HG03457 (cell line): ENCODE measurements around the gene GALNT13.

Experiments
- ATAC-seq: cut with Tn5 transposase; IDR thresholded peaks from one replicate; pipeline ENCODE4 v1.9.1; 2021; ENCODE audit warnings: moderate number of reproducible peaks; ENCODE audit not compliant: unreplicated experiment

Gene GALNT13

GRCh38 chr2:154203902-154204301, 332.2 kb downstream of the GALNT13 start:
- no peak for ATAC-seq

GRCh38 chr2:154207288-154208047, 335.7 kb downstream of the GALNT13 start:
- no peak for ATAC-seq

- ATAC-seq = no peak
Observed at GRCh38 chr2:154223726-154224125, 352.0 kb downstream of the GALNT13 start.

- ATAC-seq = no peak
Observed at GRCh38 chr2:154226931-154227330, 355.2 kb downstream of the GALNT13 start.

GRCh38 chr2:154228566-154229280, 357.0 kb downstream of the GALNT13 start:
- no peak for ATAC-seq

- ATAC-seq = no peak
Observed at GRCh38 chr2:154229966-154230365, 358.2 kb downstream of the GALNT13 start.

GRCh38 chr2:154231021-154231420, 359.3 kb downstream of the GALNT13 start:
- ATAC-seq = no peak

GRCh38 chr2:154233231-154233630, 361.5 kb downstream of the GALNT13 start:
- no peak for ATAC-seq

- ATAC-seq = no peak
Observed at GRCh38 chr2:154238252-154238651, 366.5 kb downstream of the GALNT13 start.

GRCh38 chr2:154240316-154240715, 368.6 kb downstream of the GALNT13 start:
- no peak for ATAC-seq

GRCh38 chr2:154240921-154241379, 369.2 kb downstream of the GALNT13 start:
- no peak for ATAC-seq

- ATAC-seq = no peak
Observed at GRCh38 chr2:154242687-154243086, 371.0 kb downstream of the GALNT13 start.

GRCh38 chr2:154243685-154244084, 372.0 kb downstream of the GALNT13 start:
- no peak for ATAC-seq

GRCh38 chr2:154244932-154245331, 373.2 kb downstream of the GALNT13 start:
- no peak for ATAC-seq

GRCh38 chr2:154247503-154247902, 375.8 kb downstream of the GALNT13 start:
- no peak for ATAC-seq

- ATAC-seq = no peak
Observed at GRCh38 chr2:154256136-154256535, 384.4 kb downstream of the GALNT13 start.

- ATAC-seq = no peak
Observed at GRCh38 chr2:154259030-154259429, 387.3 kb downstream of the GALNT13 start.

GRCh38 chr2:154261473-154262027, 389.8 kb downstream of the GALNT13 start:
- ATAC-seq = no peak

- ATAC-seq = no peak
Observed at GRCh38 chr2:154263206-154263605, 391.5 kb downstream of the GALNT13 start.

GRCh38 chr2:154264024-154264423, 392.3 kb downstream of the GALNT13 start:
- no peak for ATAC-seq

GRCh38 chr2:154267983-154268382, 396.3 kb downstream of the GALNT13 start:
- ATAC-seq = no peak

- ATAC-seq = no peak
Observed at GRCh38 chr2:154280543-154280942, 408.8 kb downstream of the GALNT13 start.
